ENCODE results near the gene RBFOX2.

DNA sequence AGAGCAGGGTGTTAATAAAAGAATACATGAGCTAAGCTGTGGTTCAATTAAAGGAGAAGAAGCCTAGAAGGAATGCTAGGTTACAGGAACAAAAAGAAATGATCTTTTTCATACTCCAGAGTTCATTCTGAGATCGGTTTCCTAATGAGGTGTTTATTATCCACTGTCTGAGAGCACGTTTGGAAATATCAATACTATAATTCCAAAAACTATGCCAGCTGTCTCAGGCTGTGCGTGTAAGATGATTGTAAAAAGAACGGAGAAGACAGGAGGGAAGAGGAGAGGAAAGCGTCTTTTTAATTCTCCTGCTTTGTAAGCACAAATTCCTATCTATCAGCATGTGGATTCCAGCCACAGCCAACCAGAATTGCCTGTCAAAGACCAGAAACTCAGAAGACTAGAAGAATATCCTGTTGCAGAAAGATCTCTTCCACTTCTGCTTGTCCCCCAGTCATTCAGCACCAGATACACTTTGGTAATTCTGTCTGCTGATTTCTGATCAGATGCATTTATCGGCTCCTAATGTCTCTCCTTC, 285.2 kb downstream of the RBFOX2 start:
- no peak for TF ChIP-seq JUN (IDR thresholded peaks at IDR 0.05)
- TF ChIP-seq, protein P1, sequence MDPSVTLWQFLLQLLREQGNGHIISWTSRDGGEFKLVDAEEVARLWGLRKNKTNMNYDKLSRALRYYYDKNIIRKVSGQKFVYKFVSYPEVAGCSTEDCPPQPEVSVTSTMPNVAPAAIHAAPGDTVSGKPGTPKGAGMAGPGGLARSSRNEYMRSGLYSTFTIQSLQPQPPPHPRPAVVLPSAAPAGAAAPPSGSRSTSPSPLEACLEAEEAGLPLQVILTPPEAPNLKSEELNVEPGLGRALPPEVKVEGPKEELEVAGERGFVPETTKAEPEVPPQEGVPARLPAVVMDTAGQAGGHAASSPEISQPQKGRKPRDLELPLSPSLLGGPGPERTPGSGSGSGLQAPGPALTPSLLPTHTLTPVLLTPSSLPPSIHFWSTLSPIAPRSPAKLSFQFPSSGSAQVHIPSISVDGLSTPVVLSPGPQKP (IDR thresholded peaks at IDR 0.05; ENCODE audit: low read depth, low read length), result no peak
- TF ChIP-seq ZC3H11A (IDR thresholded peaks at IDR 0.05), result no peak
